ENCODE data around the gene SLIT3.

The SLIT3 gene

DNA sequence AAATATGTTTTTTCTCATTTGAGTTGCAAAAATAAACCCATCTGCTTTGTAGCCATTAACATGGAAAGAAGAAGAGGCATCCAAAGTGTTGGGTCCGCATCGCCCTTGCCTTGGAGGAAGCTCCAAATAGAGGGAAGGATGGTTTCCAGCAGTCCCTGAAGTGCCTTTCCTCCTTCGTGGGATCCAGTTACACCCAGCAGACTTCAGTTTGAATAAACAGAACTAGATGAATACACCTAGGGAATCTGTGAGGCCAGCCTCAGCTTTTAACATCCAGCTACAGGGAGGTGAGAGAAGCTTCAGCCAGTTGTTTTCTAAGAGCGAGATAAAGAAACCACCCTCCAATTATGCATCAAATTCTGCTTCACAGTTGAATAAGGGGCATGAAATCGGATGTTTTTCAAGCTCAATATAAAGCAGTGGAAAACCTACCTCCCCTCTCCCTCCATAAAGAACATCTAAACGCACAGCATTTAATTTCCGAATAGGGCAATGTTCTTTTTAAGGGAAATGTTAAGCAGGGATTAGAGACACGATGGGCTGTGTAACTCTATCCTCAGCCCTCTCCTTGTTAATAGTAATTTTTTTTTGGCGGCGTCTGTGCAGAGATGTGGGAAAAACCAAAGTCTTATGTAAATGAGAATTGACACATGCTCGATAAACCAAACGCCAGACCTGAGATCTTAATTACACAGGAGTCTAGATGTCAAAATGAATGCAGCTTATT, 264.7 kb downstream of the SLIT3 start:
- no peaks in the 10 kb centered on the region for H3K9me3 ChIP-seq (ENCODE audit: insufficient read depth, low read depth, low read length)
- H3K4me3 ChIP-seq (ENCODE audit: low read length) = no peak overlapping the region
- H3K36me3 ChIP-seq (ENCODE audit: insufficient read depth, low read depth, low read length) = no peaks in the 10 kb centered on the region
- no peaks in the 10 kb centered on the region for H3K27me3 ChIP-seq (ENCODE audit: insufficient read depth, low read length)
- no peaks in the 10 kb centered on the region for H3K4me1 ChIP-seq (ENCODE audit: insufficient read depth, low read length)
- no peak overlapping the region for H3K9ac ChIP-seq (ENCODE audit: low read depth, low read length)
- no peak overlapping the region for H3K27ac ChIP-seq (ENCODE audit: low read length)

DNA sequence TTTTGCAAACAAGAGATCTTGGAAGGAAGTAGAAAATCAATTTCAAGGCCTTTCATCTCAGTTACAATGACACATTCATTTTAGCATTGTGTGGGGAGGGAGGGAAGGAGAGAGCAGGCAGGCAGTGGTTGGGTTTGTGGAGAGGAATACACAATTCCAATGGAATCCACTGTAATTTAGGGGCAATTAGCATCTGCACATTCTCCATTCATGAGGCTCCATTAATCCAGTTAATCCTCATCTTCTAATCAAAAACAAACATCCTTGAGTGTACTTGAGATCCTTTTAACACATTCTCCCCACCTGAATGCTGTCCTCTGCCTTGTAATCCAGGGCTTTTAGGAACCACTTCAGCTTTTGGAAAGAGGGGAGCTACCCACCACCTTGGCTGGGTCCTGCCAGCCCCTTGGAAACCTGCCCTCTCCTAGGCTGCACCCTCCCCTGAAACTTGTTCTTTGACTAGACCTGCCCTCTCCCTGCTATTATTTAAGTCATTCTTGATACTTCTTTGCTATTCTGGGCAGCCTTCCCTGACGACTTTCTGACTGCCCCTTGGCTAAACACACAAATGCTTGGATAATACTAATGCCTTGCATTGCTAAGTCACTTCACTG, 271.2 kb downstream of the SLIT3 start:
- H3K27me3 ChIP-seq (ENCODE audit: insufficient read depth, low read length) = no peaks in the 10 kb centered on the region
- H3K9ac ChIP-seq (ENCODE audit: low read depth, low read length) = no peak overlapping the region
- no peaks in the 10 kb centered on the region for H3K36me3 ChIP-seq (ENCODE audit: insufficient read depth, low read depth, low read length)
- peaks cover 5% of the 10 kb centered on the region; the same call in 1 of the 2 replicates for H3K4me1 ChIP-seq (ENCODE audit: insufficient read depth, low read length)
- H3K9me3 ChIP-seq (ENCODE audit: insufficient read depth, low read depth, low read length) = no peaks in the 10 kb centered on the region
- H3K4me3 ChIP-seq (ENCODE audit: low read length) = no peak overlapping the region
- no peak overlapping the region for H3K27ac ChIP-seq (ENCODE audit: low read length)

DNA sequence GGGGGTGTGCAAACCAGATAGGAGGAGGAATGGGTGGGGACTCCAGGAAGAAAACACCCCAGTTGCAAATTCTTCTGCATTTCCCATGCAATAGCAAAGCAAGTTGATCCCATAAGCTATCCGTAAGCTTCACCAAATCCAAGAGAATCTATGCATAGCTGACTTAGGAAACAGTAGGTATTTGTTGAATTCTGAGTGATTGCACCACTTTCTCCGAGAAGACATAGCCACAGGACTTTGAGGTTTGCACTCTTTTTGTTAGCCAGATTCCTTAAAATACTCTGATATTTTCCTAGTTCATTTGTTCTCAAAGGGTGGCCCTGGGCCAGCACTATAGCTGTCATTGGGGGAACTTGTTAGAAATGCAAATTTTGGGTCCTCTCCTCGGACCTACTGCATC, 271.9 kb downstream of the SLIT3 start:
- no peaks in the 10 kb centered on the region for H3K27me3 ChIP-seq (ENCODE audit: insufficient read depth, low read length)
- no peaks in the 10 kb centered on the region for H3K9me3 ChIP-seq (ENCODE audit: insufficient read depth, low read depth, low read length)
- H3K36me3 ChIP-seq (ENCODE audit: insufficient read depth, low read depth, low read length) = no peaks in the 10 kb centered on the region
- H3K9ac ChIP-seq (ENCODE audit: low read depth, low read length) = no peak overlapping the region
- no peak overlapping the region for H3K27ac ChIP-seq (ENCODE audit: low read length)
- no peak overlapping the region for H3K4me3 ChIP-seq (ENCODE audit: low read length)
- peaks cover 5% of the 10 kb centered on the region; the same call in 1 of the 2 replicates for H3K4me1 ChIP-seq (ENCODE audit: insufficient read depth, low read length)

DNA sequence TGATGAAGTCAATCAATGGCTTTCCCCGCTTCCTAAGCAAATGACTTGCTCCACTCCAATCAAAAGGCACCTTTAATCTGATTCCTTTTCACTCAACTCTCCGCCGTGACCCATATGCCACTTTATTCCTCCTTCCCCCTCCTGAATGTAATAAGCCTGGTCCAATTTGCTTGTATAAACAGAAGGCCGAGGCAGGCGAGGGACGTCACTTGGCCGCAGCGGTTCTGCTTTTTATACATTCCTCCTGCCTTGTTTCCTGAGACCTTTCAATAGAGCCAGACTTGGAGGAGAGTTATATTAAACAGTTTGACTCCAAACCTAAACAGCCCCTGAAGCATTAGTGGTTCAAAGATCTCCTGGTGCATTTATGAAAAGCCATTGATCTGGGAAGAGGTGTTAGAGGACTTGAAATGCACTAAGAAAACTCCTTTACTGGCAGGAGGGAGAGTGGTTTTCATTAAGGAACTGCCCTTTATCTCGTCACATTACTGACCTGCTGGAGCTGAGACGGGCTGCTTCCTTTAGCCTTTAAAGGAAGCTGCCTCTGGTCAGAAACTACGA, 273.4 kb downstream of the SLIT3 start:
- Histone ChIP-seq H3K9me3 (ENCODE audit: insufficient read depth, low read depth, low read length) (no peaks in the 10 kb centered on the region), H3K9ac (ENCODE audit: low read depth, low read length) (no peak overlapping the region), H3K4me3 (ENCODE audit: low read length) (no peak overlapping the region), H3K27me3 (ENCODE audit: insufficient read depth, low read length) (no peaks in the 10 kb centered on the region; the same call in 1 of the 2 replicates), H3K4me1 (ENCODE audit: insufficient read depth, low read length) (peaks cover 5% of the 10 kb centered on the region; the same call in 1 of the 2 replicates), H3K27ac (ENCODE audit: low read length) (no peak overlapping the region), H3K36me3 (ENCODE audit: insufficient read depth, low read depth, low read length) (no peaks in the 10 kb centered on the region)

DNA sequence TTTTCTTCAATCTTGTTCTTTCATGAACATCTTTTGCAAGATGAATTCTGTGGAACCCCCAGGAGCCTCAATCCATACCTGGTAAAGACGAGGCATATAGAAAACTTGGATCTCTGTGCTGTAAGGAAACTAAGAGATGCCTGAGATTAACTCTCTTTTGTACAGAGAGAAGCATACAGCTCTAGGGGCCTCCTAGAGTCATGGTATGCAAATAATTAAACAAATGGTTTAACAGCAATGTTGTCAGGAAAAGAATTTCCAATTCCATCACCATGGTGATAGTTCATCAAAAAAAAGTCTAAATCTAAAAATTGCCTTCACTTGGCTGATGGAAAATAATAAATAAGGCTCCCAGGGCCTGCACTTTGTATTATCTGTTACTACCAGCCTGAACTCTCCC, 275.4 kb downstream of the SLIT3 start:
- Histone ChIP-seq H3K27me3 (ENCODE audit: insufficient read depth, low read length) (no peaks in the 10 kb centered on the region; the same call in 1 of the 2 replicates), H3K27ac (ENCODE audit: low read length) (no peak overlapping the region), H3K9me3 (ENCODE audit: insufficient read depth, low read depth, low read length) (no peaks in the 10 kb centered on the region), H3K4me1 (ENCODE audit: insufficient read depth, low read length) (peaks cover 5% of the 10 kb centered on the region; the same call in 1 of the 2 replicates), H3K4me3 (ENCODE audit: low read length) (no peak overlapping the region), H3K9ac (ENCODE audit: low read depth, low read length) (no peak overlapping the region), H3K36me3 (ENCODE audit: insufficient read depth, low read depth, low read length) (no peaks in the 10 kb centered on the region)

DNA sequence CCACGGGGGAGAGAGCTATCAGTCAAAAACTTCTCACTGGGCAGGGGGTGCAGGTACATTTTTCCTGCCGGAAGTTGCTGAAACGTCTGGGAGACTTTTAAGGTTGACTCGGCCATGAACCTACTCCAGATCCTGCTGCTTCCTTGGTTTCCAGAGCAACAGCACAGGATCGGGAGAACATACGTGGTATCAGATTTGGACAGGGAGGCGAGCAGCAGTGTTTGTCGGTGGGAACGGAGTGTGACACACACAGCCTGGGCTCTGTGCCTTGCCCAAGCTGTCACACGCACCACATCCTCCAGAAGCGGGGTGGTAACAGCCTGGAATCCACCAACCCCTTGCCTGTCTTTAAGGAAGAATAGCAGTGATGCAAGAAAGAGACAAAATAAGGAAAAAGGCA, 276.5 kb downstream of the SLIT3 start:
- no peaks in the 10 kb centered on the region for H3K9me3 ChIP-seq (ENCODE audit: insufficient read depth, low read depth, low read length)
- peaks cover 4% of the 10 kb centered on the region; the same call in 1 of the 2 replicates for H3K4me1 ChIP-seq (ENCODE audit: insufficient read depth, low read length)
- H3K36me3 ChIP-seq (ENCODE audit: insufficient read depth, low read depth, low read length) = no peaks in the 10 kb centered on the region
- H3K27ac ChIP-seq (ENCODE audit: low read length) = no peak overlapping the region
- H3K4me3 ChIP-seq (ENCODE audit: low read length) = no peak overlapping the region
- H3K27me3 ChIP-seq (ENCODE audit: insufficient read depth, low read length) = no peaks in the 10 kb centered on the region; the same call in 1 of the 2 replicates
- no peak overlapping the region for H3K9ac ChIP-seq (ENCODE audit: low read depth, low read length)

DNA sequence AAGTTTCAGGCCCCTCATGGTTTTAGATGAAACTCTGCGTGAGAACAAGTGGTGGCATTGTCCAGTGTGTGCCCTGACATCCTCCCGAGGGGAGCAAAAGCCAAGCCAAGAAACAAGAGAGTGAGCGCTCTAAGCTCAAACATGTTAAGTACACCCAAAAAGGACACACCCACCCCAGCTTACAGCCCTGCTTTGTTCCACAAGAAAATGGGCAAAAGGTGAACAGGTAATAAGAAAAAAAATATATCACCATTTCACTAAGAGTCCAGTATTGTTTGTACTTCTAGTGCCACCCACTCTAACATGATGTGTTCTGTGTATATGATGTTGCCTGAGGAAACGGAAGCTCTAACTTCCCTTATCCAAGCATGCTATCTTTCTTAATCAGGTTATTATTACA, 278.2 kb downstream of the SLIT3 start:
- Histone ChIP-seq H3K4me1 (ENCODE audit: insufficient read depth, low read length) (no peaks in the 10 kb centered on the region; the same call in 1 of the 2 replicates), H3K9me3 (ENCODE audit: insufficient read depth, low read depth, low read length) (no peaks in the 10 kb centered on the region), H3K9ac (ENCODE audit: low read depth, low read length) (no peak overlapping the region), H3K27me3 (ENCODE audit: insufficient read depth, low read length) (no peaks in the 10 kb centered on the region; the same call in 1 of the 2 replicates), H3K27ac (ENCODE audit: low read length) (no peak overlapping the region), H3K36me3 (ENCODE audit: insufficient read depth, low read depth, low read length) (no peaks in the 10 kb centered on the region), H3K4me3 (ENCODE audit: low read length) (no peak overlapping the region)

DNA sequence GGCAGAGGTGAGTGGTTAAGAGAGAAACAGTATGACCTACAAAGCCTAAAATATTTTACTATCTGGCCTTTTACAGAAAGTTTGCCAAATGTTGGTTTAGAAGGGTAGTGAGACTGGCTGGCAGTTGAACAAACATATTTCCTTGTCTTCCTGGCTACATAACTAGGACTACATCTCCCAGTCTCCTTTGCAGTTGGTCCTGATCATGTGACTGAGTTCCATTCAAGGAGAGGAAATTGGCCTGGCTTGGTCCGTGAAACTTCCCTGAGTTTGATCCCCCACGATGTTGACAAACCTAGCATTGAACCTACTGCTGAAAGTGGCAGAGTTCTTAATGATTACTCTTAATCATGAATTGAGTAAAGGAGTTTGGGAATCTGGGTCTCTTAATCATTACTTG, 280.8 kb downstream of the SLIT3 start:
- no peaks in the 10 kb centered on the region; the same call in 1 of the 2 replicates for H3K27me3 ChIP-seq (ENCODE audit: insufficient read depth, low read length)
- H3K27ac ChIP-seq (ENCODE audit: low read length) = no peak overlapping the region
- no peak overlapping the region for H3K9ac ChIP-seq (ENCODE audit: low read depth, low read length)
- H3K4me3 ChIP-seq (ENCODE audit: low read length) = no peak overlapping the region
- H3K4me1 ChIP-seq (ENCODE audit: insufficient read depth, low read length) = no peaks in the 10 kb centered on the region; the same call in 1 of the 2 replicates
- no peaks in the 10 kb centered on the region for H3K36me3 ChIP-seq (ENCODE audit: insufficient read depth, low read depth, low read length)
- H3K9me3 ChIP-seq (ENCODE audit: insufficient read depth, low read depth, low read length) = no peaks in the 10 kb centered on the region

DNA sequence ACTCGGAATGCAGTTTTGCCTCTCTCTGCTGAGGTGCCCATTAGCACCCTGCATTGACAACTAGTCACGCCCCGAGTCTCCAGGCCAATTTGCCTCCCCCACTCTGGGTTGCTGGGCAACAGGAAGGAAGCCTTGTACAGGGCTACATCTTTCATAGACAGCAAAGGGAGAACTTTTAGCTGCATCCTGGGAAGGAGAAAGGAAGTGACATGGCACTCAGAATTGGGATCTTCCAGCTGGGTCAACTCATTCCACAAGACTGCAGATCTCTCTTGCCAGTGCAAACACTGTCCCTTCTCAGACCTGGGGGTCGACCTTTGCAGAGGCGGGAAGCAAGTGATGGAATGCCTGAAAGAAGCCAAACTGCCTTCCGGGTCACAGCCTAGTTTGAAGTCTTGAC, 282.0 kb downstream of the SLIT3 start:
- H3K9me3 ChIP-seq (ENCODE audit: insufficient read depth, low read depth, low read length) = no peaks in the 10 kb centered on the region
- H3K4me3 ChIP-seq (ENCODE audit: low read length) = no peak overlapping the region
- no peak overlapping the region for H3K9ac ChIP-seq (ENCODE audit: low read depth, low read length)
- peaks cover under 1% of the 10 kb centered on the region; the same call in 1 of the 2 replicates for H3K4me1 ChIP-seq (ENCODE audit: insufficient read depth, low read length)
- no peaks in the 10 kb centered on the region for H3K36me3 ChIP-seq (ENCODE audit: insufficient read depth, low read depth, low read length)
- H3K27ac ChIP-seq (ENCODE audit: low read length) = no peak overlapping the region
- no peaks in the 10 kb centered on the region; the same call in 1 of the 2 replicates for H3K27me3 ChIP-seq (ENCODE audit: insufficient read depth, low read length)

DNA sequence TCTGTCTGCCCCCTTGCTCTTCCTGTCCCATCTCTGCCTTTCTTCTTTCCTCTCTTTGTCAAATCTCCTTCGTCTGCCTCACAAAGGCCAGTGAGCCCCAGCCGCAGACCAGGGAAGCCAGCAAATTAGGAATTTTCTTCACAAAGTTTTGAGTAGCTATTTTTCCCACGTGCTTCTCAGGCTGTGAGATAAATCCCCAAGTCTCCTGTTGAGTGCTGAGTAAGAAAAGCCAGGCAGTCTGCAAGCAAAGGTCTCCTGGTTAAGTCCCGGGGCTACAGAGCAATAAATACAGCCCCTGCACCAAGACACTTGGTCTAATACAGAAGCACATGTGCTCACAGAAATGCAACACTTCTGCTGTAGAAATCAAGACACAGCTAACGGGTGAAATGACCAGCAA, 284.9 kb downstream of the SLIT3 start:
- Histone ChIP-seq H3K9ac (ENCODE audit: low read depth, low read length) (no peak overlapping the region), H3K36me3 (ENCODE audit: insufficient read depth, low read depth, low read length) (no peaks in the 10 kb centered on the region), H3K27ac (ENCODE audit: low read length) (no peak overlapping the region), H3K4me3 (ENCODE audit: low read length) (no peak overlapping the region), H3K27me3 (ENCODE audit: insufficient read depth, low read length) (no peaks in the 10 kb centered on the region), H3K4me1 (ENCODE audit: insufficient read depth, low read length) (peaks cover 13% of the 10 kb centered on the region; the same call in 1 of the 2 replicates), H3K9me3 (ENCODE audit: insufficient read depth, low read depth, low read length) (no peaks in the 10 kb centered on the region)

DNA sequence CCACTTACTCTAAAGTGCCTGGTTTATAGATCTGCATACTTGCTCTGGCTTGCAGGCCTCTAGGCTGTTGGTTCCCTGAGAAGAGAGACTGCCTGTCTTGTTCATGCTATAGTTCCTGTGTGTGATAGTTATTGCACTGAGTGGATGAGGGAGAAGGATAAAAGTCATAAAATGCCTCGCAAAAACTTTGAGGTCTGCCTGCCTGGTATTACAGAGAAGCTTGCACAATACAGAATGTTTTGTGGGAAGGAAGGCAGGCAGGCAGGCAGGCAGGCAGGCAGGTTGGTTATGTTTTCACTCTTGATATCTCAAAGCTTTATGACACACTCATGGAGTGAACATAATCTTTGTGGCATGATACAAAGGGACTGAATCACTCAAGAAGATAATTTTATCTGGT, 287.1 kb downstream of the SLIT3 start:
- no peaks in the 10 kb centered on the region for H3K9me3 ChIP-seq (ENCODE audit: insufficient read depth, low read depth, low read length)
- no peaks in the 10 kb centered on the region for H3K36me3 ChIP-seq (ENCODE audit: insufficient read depth, low read depth, low read length)
- H3K27ac ChIP-seq (ENCODE audit: low read length) = no peak overlapping the region
- no peak overlapping the region for H3K9ac ChIP-seq (ENCODE audit: low read depth, low read length)
- H3K4me1 ChIP-seq (ENCODE audit: insufficient read depth, low read length) = peaks cover 13% of the 10 kb centered on the region; the same call in 1 of the 2 replicates
- no peaks in the 10 kb centered on the region for H3K27me3 ChIP-seq (ENCODE audit: insufficient read depth, low read length)
- no peak overlapping the region for H3K4me3 ChIP-seq (ENCODE audit: low read length)

Data from iPS-20b (cell line).